DOHH2 (cell line): ENCODE results near the gene NCAM2.

ENCODE experiments used
- CTCF ChIP-seq: fragments of 200-600 bp; sonication (generic); IDR thresholded peaks from one replicate; pipeline ENCODE4 v1.5.1; 2014; ENCODE audit warnings: antibody characterized with exemption, mild to moderate bottlenecking, low read depth, low read length; ENCODE audit not compliant: poor library complexity, severe bottlenecking
- EZH2phosphoT487 ChIP-seq: fragments of 200-600 bp; sonication (generic); IDR thresholded peaks from 2 replicates; pipeline ENCODE4 v1.6.1; 2017; ENCODE audit warnings: borderline replicate concordance, mild to moderate bottlenecking, antibody characterized with exemption, low read length, moderate library complexity, mixed read lengths

- TF ChIP-seq CTCF (no peak), EZH2phosphoT487 (no peak)
These were observed 104.7 kb downstream of the NCAM2 start for GRCh38 chr21:21102896-21103295.
